Neural progenitor cell (in vitro differentiated cells): Measurements from ENCODE around the gene RALBP1. TPM values are rescaled to one million over a fixed set of nuclear protein-coding genes. Genes with fewer than 3 reads are reported as not detected.

Source experiments
- DNase-seq: peaks from one replicate; pipeline ENCODE4 v3.0.0-alpha.2; 2016; ENCODE audit warnings: low spot score
- H2AFZ ChIP-seq: fragments of 200-600 bp; sonication (generic); replicated peaks from 2 replicates; pipeline ENCODE4 v1.6.1; 2016; ENCODE audit warnings: antibody characterized with exemption
- H3F3A ChIP-seq: fragments of 200-600 bp; sonication (generic); 2 replicates; pipeline ENCODE4 v1.6.1; 2016; ENCODE audit warnings: antibody characterized with exemption, low read depth
- H3K27ac ChIP-seq: fragments of 200-600 bp; sonication (generic); 2 replicates; pipeline ENCODE4 v1.5.1; 2016; ENCODE audit warnings: mild to moderate bottlenecking
- H3K27me3 ChIP-seq: fragments of 200-600 bp; sonication (generic); 2 replicates; pipeline ENCODE4 v1.6.1; 2016; ENCODE audit warnings: mild to moderate bottlenecking, moderate library complexity
- H3K36me3 ChIP-seq: fragments of 200-600 bp; sonication (generic); 2 replicates; pipeline ENCODE4 v1.5.1; 2016
- H3K4me1 ChIP-seq: fragments of 200-600 bp; sonication (generic); 2 replicates; pipeline ENCODE4 v1.6.1; 2016; ENCODE audit warnings: mixed run types
- H3K4me2 ChIP-seq: fragments of 200-600 bp; sonication (generic); 2 replicates; pipeline ENCODE4 v1.6.1; 2016
- H3K4me3 ChIP-seq: fragments of 200-600 bp; sonication (generic); 2 replicates; pipeline ENCODE4 v1.5.1; 2016
- H3K79me2 ChIP-seq: fragments of 200-600 bp; sonication (generic); 2 replicates; pipeline ENCODE4 v1.6.1; 2016; ENCODE audit warnings: low read depth
- H3K9ac ChIP-seq: fragments of 200-600 bp; sonication (generic); 2 replicates; pipeline ENCODE4 v1.6.1; 2016
- H3K9me3 ChIP-seq: fragments of 200-600 bp; sonication (generic); 2 replicates; pipeline ENCODE4 v1.5.1; 2016; ENCODE audit warnings: low read depth
- H4K20me1 ChIP-seq: fragments of 200-600 bp; sonication (generic); 2 replicates; pipeline ENCODE4 v1.6.1; 2016; ENCODE audit warnings: low read depth
- H3K27ac Mint-ChIP-seq: 3 replicates; pipeline ENCODE4 v1.8.0; 2021; ENCODE audit warnings: mixed read lengths
- H3K27me3 Mint-ChIP-seq: 2 replicates; pipeline ENCODE4 v1.8.0; 2022; ENCODE audit warnings: low read depth, mild to moderate bottlenecking, inconsistent platforms, moderate library complexity, mixed read lengths; ENCODE audit not compliant: insufficient read depth
- H3K36me3 Mint-ChIP-seq: 3 replicates; pipeline ENCODE4 v1.8.0; 2021; ENCODE audit warnings: mixed read lengths
- H3K4me1 Mint-ChIP-seq: 3 replicates; pipeline ENCODE4 v1.8.0; 2021; ENCODE audit warnings: mixed read lengths
- H3K4me3 Mint-ChIP-seq: 3 replicates; pipeline ENCODE4 v1.8.0; 2021; ENCODE audit warnings: mild to moderate bottlenecking, moderate library complexity, mixed read lengths
- H3K9me3 Mint-ChIP-seq: 3 replicates; pipeline ENCODE4 v1.8.0; 2020; ENCODE audit warnings: mixed read lengths
- EZH2 ChIP-seq: fragments of 200-600 bp; sonication (generic); IDR thresholded peaks from 2 replicates; pipeline ENCODE4 v1.6.1; 2017; ENCODE audit warnings: antibody characterized with exemption, mild to moderate bottlenecking, moderate library complexity
- EZH2phosphoT487 ChIP-seq: fragments of 200-600 bp; sonication (generic); IDR thresholded peaks from 2 replicates; pipeline ENCODE4 v1.6.1; 2017; ENCODE audit warnings: antibody characterized with exemption
- total RNA-seq: library from RNA; depleted of rRNA; stranded (reverse); fragments of >200 nt; gene quantifications from 2 replicates; pipeline ENCODE4 v1.2.3, GENCODE V29; 2015; ENCODE audit warnings: low replicate concordance
- TF ChIP-seq, protein P1 (sequence below): fragments of 200-600 bp; sonication (generic); IDR thresholded peaks from 2 replicates; pipeline ENCODE4 v1.5.1; 2017; ENCODE audit warnings: antibody characterized with exemption, mild to moderate bottlenecking

Gene RALBP1
- total RNA-seq, 1 donor from 2014 or later: 61.5 TPM

DNA sequence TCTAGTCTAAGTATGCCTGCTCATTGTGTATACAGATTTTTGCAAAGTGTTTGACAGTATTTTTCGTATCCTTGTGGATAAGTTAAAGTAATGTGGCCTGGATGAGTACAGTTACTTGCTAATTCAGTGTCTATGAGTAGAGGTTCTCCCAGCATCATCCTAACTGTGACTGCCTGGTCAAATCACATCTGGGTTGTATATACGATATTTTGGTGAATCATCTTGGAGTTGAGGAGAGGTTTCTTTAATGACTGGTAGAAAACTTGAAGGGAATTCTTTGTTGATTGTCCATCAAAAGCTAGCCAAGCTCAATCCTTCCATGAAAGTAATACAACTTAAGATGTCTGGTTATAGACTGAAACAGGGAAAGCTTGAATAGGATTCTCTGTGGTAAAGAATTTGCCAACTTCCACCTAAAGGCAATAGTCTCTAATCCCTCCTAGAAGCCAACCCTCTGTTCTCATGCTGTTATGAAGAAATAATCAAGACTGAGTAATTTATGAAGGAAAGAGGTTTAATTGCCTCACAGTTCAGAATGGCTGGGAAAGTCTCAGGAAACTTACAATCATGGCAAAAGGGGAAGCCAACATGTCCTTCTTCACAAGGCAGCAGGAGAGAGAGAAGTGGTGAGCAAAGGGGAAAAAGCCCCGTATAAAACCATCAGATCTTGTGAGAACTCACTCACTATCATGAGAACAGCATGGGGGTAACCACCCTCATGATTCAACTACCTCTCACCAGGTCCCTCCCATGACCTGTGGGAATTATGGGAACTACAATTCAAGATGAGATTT, 19.4 kb upstream of the RALBP1 start:
- no peaks in the 10 kb centered on the region for H3K27me3 ChIP-seq
- TF ChIP-seq, protein P1, sequence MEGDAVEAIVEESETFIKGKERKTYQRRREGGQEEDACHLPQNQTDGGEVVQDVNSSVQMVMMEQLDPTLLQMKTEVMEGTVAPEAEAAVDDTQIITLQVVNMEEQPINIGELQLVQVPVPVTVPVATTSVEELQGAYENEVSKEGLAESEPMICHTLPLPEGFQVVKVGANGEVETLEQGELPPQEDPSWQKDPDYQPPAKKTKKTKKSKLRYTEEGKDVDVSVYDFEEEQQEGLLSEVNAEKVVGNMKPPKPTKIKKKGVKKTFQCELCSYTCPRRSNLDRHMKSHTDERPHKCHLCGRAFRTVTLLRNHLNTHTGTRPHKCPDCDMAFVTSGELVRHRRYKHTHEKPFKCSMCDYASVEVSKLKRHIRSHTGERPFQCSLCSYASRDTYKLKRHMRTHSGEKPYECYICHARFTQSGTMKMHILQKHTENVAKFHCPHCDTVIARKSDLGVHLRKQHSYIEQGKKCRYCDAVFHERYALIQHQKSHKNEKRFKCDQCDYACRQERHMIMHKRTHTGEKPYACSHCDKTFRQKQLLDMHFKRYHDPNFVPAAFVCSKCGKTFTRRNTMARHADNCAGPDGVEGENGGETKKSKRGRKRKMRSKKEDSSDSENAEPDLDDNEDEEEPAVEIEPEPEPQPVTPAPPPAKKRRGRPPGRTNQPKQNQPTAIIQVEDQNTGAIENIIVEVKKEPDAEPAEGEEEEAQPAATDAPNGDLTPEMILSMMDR: no peak
- no peak for TF ChIP-seq EZH2phosphoT487
- TF ChIP-seq EZH2: no peak
- peaks cover 13% of the 10 kb centered on the region for H3K9me3 Mint-ChIP-seq

DNA sequence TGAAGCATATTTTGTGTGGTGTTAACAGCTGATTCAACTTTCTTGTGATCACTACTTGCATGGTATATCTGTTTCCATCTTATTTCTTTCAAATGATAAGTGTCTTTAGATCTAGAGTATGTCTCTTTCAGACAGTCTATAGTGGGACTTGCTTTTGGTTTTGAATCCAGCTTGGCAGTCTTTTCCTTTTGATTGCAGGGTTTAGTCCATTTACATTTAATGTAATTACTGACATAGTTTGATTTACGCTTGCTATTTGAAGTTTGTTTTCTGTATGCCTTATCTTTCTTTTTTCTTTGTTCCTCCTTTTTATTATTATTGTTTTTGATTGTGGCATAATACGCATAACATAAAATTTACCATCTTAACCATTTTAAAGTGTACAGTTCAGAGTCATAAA, 9.2 kb upstream of the RALBP1 start:
- Histone ChIP-seq H3K27ac (no peak overlapping the region), H2AFZ (no peak overlapping the region), H3K27me3 (no peaks in the 10 kb centered on the region), H3K36me3 (no peaks in the 10 kb centered on the region), H4K20me1 (no peaks in the 10 kb centered on the region), H3K4me1 (no peaks in the 10 kb centered on the region), H3K4me3 (no peak overlapping the region), H3K9me3 (peaks cover 11% of the 10 kb centered on the region), H3F3A (no peaks in the 10 kb centered on the region), H3K9ac (no peak overlapping the region), H3K4me2 (no peak overlapping the region), H3K79me2 (no peaks in the 10 kb centered on the region)
- no peak for DNase-seq
- H3K36me3 Mint-ChIP-seq: no peaks in the 10 kb centered on the region
- H3K4me1 Mint-ChIP-seq: no peaks in the 10 kb centered on the region
- H3K4me3 Mint-ChIP-seq: no peak overlapping the region
- H3K9me3 Mint-ChIP-seq: peaks cover 24% of the 10 kb centered on the region
- TF ChIP-seq, protein P1: no peak
- TF ChIP-seq EZH2phosphoT487: no peak
- no peak for TF ChIP-seq EZH2
- peaks cover 6% of the 10 kb centered on the region for H3K27me3 Mint-ChIP-seq
- H3K27ac Mint-ChIP-seq: no peak overlapping the region

More for the DNA sequence above, 19.4 kb upstream of the RALBP1 start:
- DNase-seq: no peak
- H2AFZ ChIP-seq: no peak overlapping the region
- H3K4me1 ChIP-seq: peaks cover 10% of the 10 kb centered on the region
- no peak overlapping the region for H3K9ac ChIP-seq
- no peak overlapping the region for H3K4me2 ChIP-seq
- no peaks in the 10 kb centered on the region for H3K79me2 ChIP-seq
- H3K4me3 ChIP-seq: no peak overlapping the region
- peaks cover 4% of the 10 kb centered on the region for H3K4me1 Mint-ChIP-seq
- H3K27ac ChIP-seq: no peak overlapping the region
- no peaks in the 10 kb centered on the region for H3K36me3 ChIP-seq
- H4K20me1 ChIP-seq: no peaks in the 10 kb centered on the region
- H3K27ac Mint-ChIP-seq: no peak overlapping the region
- no peaks in the 10 kb centered on the region for H3K27me3 Mint-ChIP-seq
- no peaks in the 10 kb centered on the region for H3K36me3 Mint-ChIP-seq
- H3K9me3 ChIP-seq: peaks cover 4% of the 10 kb centered on the region
- H3F3A ChIP-seq: no peaks in the 10 kb centered on the region
- no peak overlapping the region for H3K4me3 Mint-ChIP-seq

DNA sequence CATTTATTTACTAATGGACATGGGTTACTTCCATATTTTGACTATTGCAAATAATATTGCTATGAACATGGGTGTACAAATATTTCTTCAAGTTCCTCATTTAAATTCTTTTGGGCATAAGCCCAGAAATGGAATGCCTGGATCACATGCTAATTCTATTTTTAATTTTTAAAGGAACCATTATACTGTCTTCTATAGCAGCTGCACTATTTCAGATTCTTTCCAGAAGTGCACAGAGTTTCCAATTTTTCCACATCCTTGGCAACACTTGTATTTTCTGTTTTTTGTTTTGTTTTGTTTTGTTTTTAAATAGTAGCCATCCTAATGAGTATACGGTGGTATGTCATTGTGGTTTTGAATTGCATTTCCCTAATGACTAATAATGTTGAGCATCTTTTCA, 8.5 kb upstream of the RALBP1 start:
- Histone ChIP-seq H2AFZ (no peak overlapping the region), H3K27me3 (no peaks in the 10 kb centered on the region), H3K4me3 (no peak overlapping the region), H3K27ac (no peak overlapping the region), H3K79me2 (no peaks in the 10 kb centered on the region), H3K9me3 (peaks cover 11% of the 10 kb centered on the region), H3K4me2 (no peak overlapping the region), H3K9ac (no peak overlapping the region), H3K36me3 (no peaks in the 10 kb centered on the region), H3K4me1 (no peaks in the 10 kb centered on the region), H3F3A (no peaks in the 10 kb centered on the region), H4K20me1 (no peaks in the 10 kb centered on the region)
- no peak overlapping the region for H3K4me3 Mint-ChIP-seq
- TF ChIP-seq, protein P1: no peak
- TF ChIP-seq EZH2phosphoT487 (no peak), EZH2 (no peak)
- H3K9me3 Mint-ChIP-seq: peaks cover 24% of the 10 kb centered on the region
- DNase-seq: no peak
- no peak overlapping the region for H3K27ac Mint-ChIP-seq
- peaks cover 6% of the 10 kb centered on the region for H3K27me3 Mint-ChIP-seq
- H3K4me1 Mint-ChIP-seq: no peaks in the 10 kb centered on the region
- no peaks in the 10 kb centered on the region for H3K36me3 Mint-ChIP-seq
